Spleen (tissue), 7 donors: ENCODE data around the gene EYS.

ENCODE experiments used
- POLR2A ChIP-seq, 3 donors: fragments of 450-650 bp; IDR thresholded peaks; one replicate each; pipeline ENCODE4 v1.5.1; 2017; ENCODE audit warnings: antibody characterized with exemption in 3 of 3, mild to moderate bottlenecking in 1 of 3
- TF ChIP-seq, protein P1 (sequence below), 11 experiments: fragments of 200-600 bp in 7 of 11; fragments of 450-650 bp in 4 of 11; sonication (generic) in 4 of 11; IDR thresholded peaks in 8 of 11; conservative IDR thresholded peaks in 3 of 11; 1 replicate in 7 of 11; 2 replicates in 4 of 11; pipeline versions ENCODE4 v1.4.0 to v1.8.0; 2016 to 2021; ENCODE audit warnings: antibody characterized with exemption in 11 of 11, inconsistent platforms in 4 of 11, mild to moderate bottlenecking in 1 of 11
- donor health status: DM: no; HTN: no; CAD: no; lungs with moderate emphysema.
- donor health status: DM: no; HTN: no; CAD: no.
- donor health status: DM: no; HTN: no; CAD: no.

DNA sequence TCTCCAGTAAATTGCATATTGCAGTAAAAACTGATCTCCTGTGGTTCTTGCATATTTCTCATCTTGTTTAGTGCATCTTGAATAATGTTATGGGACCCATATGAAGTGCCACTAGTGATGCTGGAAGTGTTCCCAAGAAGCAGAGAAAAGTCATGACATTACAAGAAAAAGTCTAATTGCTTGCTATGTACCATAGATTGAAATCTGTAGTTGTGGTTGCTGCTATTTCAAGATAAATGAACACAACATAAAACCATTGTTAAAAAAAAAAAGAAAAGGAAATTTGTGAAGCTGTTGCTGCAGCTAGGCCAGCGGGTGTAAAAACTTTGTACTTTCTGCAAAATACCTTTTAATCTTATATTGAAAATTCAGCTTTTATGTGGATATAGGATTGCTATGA lies 1767.0 kb downstream of the EYS start:
- TF ChIP-seq, protein P1, sequence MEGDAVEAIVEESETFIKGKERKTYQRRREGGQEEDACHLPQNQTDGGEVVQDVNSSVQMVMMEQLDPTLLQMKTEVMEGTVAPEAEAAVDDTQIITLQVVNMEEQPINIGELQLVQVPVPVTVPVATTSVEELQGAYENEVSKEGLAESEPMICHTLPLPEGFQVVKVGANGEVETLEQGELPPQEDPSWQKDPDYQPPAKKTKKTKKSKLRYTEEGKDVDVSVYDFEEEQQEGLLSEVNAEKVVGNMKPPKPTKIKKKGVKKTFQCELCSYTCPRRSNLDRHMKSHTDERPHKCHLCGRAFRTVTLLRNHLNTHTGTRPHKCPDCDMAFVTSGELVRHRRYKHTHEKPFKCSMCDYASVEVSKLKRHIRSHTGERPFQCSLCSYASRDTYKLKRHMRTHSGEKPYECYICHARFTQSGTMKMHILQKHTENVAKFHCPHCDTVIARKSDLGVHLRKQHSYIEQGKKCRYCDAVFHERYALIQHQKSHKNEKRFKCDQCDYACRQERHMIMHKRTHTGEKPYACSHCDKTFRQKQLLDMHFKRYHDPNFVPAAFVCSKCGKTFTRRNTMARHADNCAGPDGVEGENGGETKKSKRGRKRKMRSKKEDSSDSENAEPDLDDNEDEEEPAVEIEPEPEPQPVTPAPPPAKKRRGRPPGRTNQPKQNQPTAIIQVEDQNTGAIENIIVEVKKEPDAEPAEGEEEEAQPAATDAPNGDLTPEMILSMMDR (IDR thresholded peaks at IDR 0.05 in 8 of 11, conservative IDR thresholded peaks at IDR 0.05 in 3 of 11), result no peak
- TF ChIP-seq POLR2A (IDR thresholded peaks at IDR 0.05), result no peak
